Activated CD4-positive, alpha-beta memory T cell treated with anti-CD3 and anti-CD28 coated beads for 36 hours (primary cell): ENCODE data around the gene RNASE4. TPM values are rescaled to one million over a fixed set of nuclear protein-coding genes. Genes with fewer than 3 reads are reported as not detected.
"Not testable (repeated sequence)": the region's sequence is repeated elsewhere in the genome, so short reads cannot be mapped to it uniquely, and the experiment has no call there.

Experiments used
- CTCF ChIA-PET: fragments of 350-600 bp; sonication (Branson Sonifier 250); formaldehyde crosslinking; loops from one replicate; lab custom pipeline; 2021; ENCODE audit warnings: antibody characterized with exemption, inconsistent platforms; lab: Charles Lee
- POLR2A ChIA-PET: fragments of 350-600 bp; sonication (Branson Sonifier 250); formaldehyde crosslinking; loops from one replicate; lab custom pipeline; 2021; ENCODE audit warnings: antibody characterized with exemption; lab: Charles Lee
- DNase-seq: peaks from one replicate; pipeline ENCODE4 v3.0.0-alpha.2; 2020
- H3K27ac Mint-ChIP-seq: one replicate; pipeline ENCODE4 v1.8.0; 2021; ENCODE audit warnings: mixed read lengths
- H3K27me3 Mint-ChIP-seq: one replicate; pipeline ENCODE4 v1.8.0; 2021; ENCODE audit warnings: mixed read lengths
- H3K36me3 Mint-ChIP-seq: one replicate; pipeline ENCODE4 v1.8.0; 2021; ENCODE audit warnings: mixed read lengths
- H3K4me1 Mint-ChIP-seq: one replicate; pipeline ENCODE4 v1.8.0; 2021; ENCODE audit warnings: low read depth, mixed read lengths
- H3K4me3 Mint-ChIP-seq: one replicate; pipeline ENCODE4 v1.8.0; 2021; ENCODE audit warnings: mild to moderate bottlenecking, mixed read lengths
- H3K9me3 Mint-ChIP-seq: one replicate; pipeline ENCODE4 v1.8.0; 2021; ENCODE audit warnings: mixed read lengths
- intact Hi-C: fragments of 100-400 bp; cut with micrococcal nuclease; formaldehyde crosslinking; loops from one replicate; pipeline ENCODE4 v1.15.1; 2023
- total RNA-seq, 2 experiments: library from RNA; stranded (reverse); gene quantifications; one replicate each; pipeline ENCODE4 v1.2.3, GENCODE V29; 2021

Gene RNASE4
- total RNA-seq, 2 experiments from 2014 or later, result 0.69 to 0.70 TPM

DNA sequence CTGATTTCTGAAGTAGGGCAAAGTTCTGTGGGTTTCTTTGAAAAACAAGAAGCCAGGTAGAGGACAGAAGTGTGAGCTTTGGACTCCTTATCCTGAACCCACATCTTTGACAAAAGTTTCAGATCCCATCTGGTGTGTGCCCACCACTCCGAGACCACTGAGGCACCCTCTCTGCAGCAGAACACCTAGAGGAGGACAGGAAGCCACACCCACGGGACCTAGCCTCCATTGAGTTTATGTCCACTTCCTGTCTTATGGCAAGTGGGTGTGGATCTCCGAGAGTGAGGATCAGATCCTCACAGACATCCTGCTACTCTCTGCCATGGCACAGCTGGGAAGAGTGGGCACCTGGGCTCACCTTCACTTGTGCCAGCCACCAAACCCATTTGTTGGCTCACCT, 26.1 kb upstream of the RNASE4 start:
- intact Hi-C loops, result no loop called here
- DNase-seq, result no peak
- no peaks in the 10 kb centered on the region for H3K9me3 Mint-ChIP-seq
- H3K36me3 Mint-ChIP-seq, result no peaks in the 10 kb centered on the region
- H3K4me3 Mint-ChIP-seq, result no peak overlapping the region
- POLR2A ChIA-PET, result interaction anchor here (0.8 to 1.2 kb wide), 3 partner anchors 26 to 33 kb away, joined by 3 to 4 read pairs (median 3); partner anchors contain the start of gene RNASE4
- no peak overlapping the region for H3K27ac Mint-ChIP-seq
- CTCF ChIA-PET, result interaction anchor here (1.2 to 10.7 kb wide), 3 partner anchors 23 to 35 kb away, joined by 3 to 129 read pairs (median 30); no protein-coding TSS in a partner anchor
- peaks cover 24% of the 10 kb centered on the region for H3K4me1 Mint-ChIP-seq
- H3K27me3 Mint-ChIP-seq, result peaks cover 36% of the 10 kb centered on the region

- Mint-ChIP-seq H3K4me3 (no peak overlapping the region), H3K27ac (no peak overlapping the region), H3K36me3 (no peaks in the 10 kb centered on the region), H3K27me3 (peaks cover 28% of the 10 kb centered on the region), H3K4me1 (peaks cover 25% of the 10 kb centered on the region), H3K9me3 (no peaks in the 10 kb centered on the region)
- ChIA-PET CTCF (interaction anchor here (1.0 to 10.7 kb wide), 3 partner anchors 21 to 34 kb away, joined by 4 to 129 read pairs (median 30); no protein-coding TSS in a partner anchor), POLR2A (interaction anchor here (1.6 kb wide), 1 partner anchor 22 kb away, joined by 3 read pairs; no protein-coding TSS in a partner anchor)
- intact Hi-C loops, result no loop called here
- DNase-seq, result no peak
These were observed 25.0 kb upstream of the RNASE4 start for GRCh38 chr14:20659336-20659735.

DNA sequence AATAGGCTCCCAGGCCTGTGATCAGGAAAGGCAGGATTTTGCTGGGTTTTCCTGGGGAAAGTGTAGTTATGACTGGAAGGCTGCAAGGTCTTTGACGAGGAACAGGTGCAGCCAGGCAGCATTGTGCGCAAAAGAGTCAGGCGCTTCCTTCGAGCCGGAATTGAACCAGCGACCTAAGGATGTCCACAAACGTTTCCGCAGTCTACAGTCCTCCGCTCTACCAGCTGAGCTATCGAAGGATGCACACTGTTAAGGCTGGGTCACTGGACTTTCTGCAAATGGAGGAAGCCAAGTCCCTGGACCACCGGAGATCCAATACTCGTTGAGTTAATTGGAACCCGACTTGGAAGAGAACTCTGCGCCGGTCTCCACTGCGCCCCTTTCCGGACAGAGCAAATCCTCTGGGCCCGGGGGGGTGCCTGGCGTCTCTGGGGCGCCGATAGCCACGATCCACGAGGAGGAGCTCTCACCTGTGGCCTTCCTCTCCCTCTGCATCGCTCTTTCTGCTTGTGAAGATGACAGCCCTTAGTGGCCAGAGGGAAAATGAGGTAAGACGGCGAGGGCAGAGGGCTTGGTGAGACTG, 24.5 kb upstream of the RNASE4 start:
- CTCF ChIA-PET, result interaction anchor here (1.0 to 10.7 kb wide), 3 partner anchors 21 to 34 kb away, joined by 4 to 129 read pairs (median 30); no protein-coding TSS in a partner anchor
- H3K4me3 Mint-ChIP-seq, result no peak overlapping the region
- DNase-seq, result no peak
- H3K27ac Mint-ChIP-seq, result no peak overlapping the region
- no peaks in the 10 kb centered on the region for H3K9me3 Mint-ChIP-seq
- H3K4me1 Mint-ChIP-seq, result peaks cover 23% of the 10 kb centered on the region
- H3K36me3 Mint-ChIP-seq, result no peaks in the 10 kb centered on the region
- intact Hi-C loops, result no loop called here
- peaks cover 25% of the 10 kb centered on the region for H3K27me3 Mint-ChIP-seq
- POLR2A ChIA-PET, result interaction anchor here (1.6 kb wide), 1 partner anchor 22 kb away, joined by 3 read pairs; no protein-coding TSS in a partner anchor

GRCh38 chr14:20661197-20661596, 23.2 kb upstream of the RNASE4 start:
- POLR2A ChIA-PET, result interaction anchor here (0.8 kb wide), 1 partner anchor 21 kb away, joined by 3 read pairs; no protein-coding TSS in a partner anchor
- no peaks in the 10 kb centered on the region for H3K36me3 Mint-ChIP-seq
- H3K9me3 Mint-ChIP-seq, result no peaks in the 10 kb centered on the region
- no peak for DNase-seq
- H3K4me3 Mint-ChIP-seq, result no peak overlapping the region
- no peak overlapping the region for H3K27ac Mint-ChIP-seq
- intact Hi-C loops, result no loop called here
- peaks cover 23% of the 10 kb centered on the region for H3K4me1 Mint-ChIP-seq
- CTCF ChIA-PET, result interaction anchor here (3.1 to 10.7 kb wide), 3 partner anchors 9 to 32 kb away, joined by 10 to 129 read pairs (median 72); partner anchors contain the start of gene RNASE4
- peaks cover 13% of the 10 kb centered on the region for H3K27me3 Mint-ChIP-seq

DNA sequence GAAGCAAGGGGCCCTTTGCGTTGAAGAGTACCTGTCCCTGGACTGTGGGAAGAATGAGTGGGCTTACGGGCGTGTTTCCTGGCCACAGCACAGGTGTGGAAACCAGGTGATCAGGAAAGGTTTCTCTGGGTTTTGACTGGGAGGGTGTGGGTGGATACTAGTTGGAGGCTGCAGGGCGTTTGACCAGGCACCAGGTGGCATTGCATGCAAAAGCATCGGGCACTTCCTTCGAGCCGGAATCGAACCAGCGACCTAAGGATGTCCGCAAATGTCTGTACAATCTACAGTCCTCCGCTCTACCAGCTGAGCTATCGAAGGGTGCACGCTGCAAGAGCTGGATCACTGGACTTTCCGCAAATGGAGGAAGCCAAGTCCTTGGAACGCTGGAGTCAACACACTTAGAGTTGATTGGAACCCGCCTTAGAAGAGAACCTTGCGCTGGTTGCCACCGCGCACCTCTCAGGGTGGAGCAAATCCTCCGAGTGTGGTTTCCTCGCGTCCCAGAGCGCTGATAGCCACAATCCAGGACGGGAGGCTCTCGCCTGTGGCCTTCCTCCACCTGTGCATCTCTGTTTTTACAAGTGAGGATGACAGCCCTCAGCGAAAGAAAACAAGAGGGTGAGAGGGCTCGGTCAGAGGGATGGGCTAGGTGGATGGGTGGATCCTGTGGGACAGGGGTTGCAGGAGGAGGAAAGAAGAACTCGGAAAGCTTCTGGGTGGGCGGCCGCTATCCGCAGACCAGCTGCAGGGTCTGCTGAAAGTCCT, 21.2 kb upstream of the RNASE4 start:
- intact Hi-C loops, result loop anchor here (1.0 to 2.0 kb wide), 4 partner anchors 18 to 50 kb away; no protein-coding TSS in a partner anchor
- peaks cover 25% of the 10 kb centered on the region for H3K4me1 Mint-ChIP-seq
- POLR2A ChIA-PET, result interaction anchor here (1.1 to 1.4 kb wide), 2 partner anchors 10 to 18 kb away, joined by 5 read pairs; no protein-coding TSS in a partner anchor
- peak; percentile 93 for DNase-seq
- H3K27ac Mint-ChIP-seq, result peak overlapping the region; percentile 62
- no peaks in the 10 kb centered on the region for H3K36me3 Mint-ChIP-seq
- H3K4me3 Mint-ChIP-seq, result peak overlapping the region; percentile 74
- H3K27me3 Mint-ChIP-seq, result peaks cover under 1% of the 10 kb centered on the region
- no peaks in the 10 kb centered on the region for H3K9me3 Mint-ChIP-seq
- CTCF ChIA-PET, result interaction anchor here (0.6 to 10.7 kb wide), 7 partner anchors 11 to 195 kb away, joined by 3 to 129 read pairs (median 5); partner anchors contain the start of gene RNASE4

- POLR2A ChIA-PET, H3K36me3 Mint-ChIP-seq, H3K27me3 Mint-ChIP-seq, H3K27ac Mint-ChIP-seq, intact Hi-C loops, DNase-seq, H3K4me3 Mint-ChIP-seq, H3K9me3 Mint-ChIP-seq: not testable (repeated sequence)
- CTCF ChIA-PET, result interaction anchor here (5.8 to 10.7 kb wide), 2 partner anchors 16 to 27 kb away, joined by 72 to 129 read pairs; partner anchors contain the start of gene RNASE4
- H3K4me1 Mint-ChIP-seq, result peaks cover 32% of the 10 kb centered on the region
These were observed 17.9 kb upstream of the RNASE4 start for GRCh38 chr14:20666400-20666961.

DNA sequence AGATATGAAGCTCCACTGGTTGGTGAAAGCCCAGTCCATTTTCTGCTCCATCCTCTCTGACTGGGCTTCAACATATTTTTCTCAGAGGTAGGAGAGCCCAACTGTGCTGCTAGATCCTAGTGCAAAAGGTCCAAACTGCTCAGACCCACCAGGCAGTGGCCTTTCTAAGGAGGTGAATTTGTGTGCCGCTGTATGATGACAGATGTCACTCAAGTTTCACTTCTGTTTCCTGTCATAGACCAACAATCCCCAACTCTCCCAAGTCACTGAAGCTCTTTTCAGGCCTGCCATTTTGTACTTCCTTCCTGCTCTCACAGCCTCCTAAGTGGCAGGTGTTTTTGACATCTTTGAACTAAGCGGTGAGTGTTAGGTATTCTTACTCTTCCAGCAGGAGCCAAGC, 16.4 kb upstream of the RNASE4 start:
- Mint-ChIP-seq H3K4me3 (no peak overlapping the region), H3K9me3 (no peaks in the 10 kb centered on the region), H3K27ac (peak overlapping the region; percentile 74), H3K4me1 (peaks cover 26% of the 10 kb centered on the region), H3K36me3 (no peaks in the 10 kb centered on the region), H3K27me3 (no peaks in the 10 kb centered on the region)
- POLR2A ChIA-PET, result interaction anchor here (2.6 kb wide), 1 partner anchor 13 kb away, joined by 8 read pairs; no protein-coding TSS in a partner anchor
- DNase-seq, result peak; percentile 46
- intact Hi-C loops, result loop anchor here (1.0 kb wide), 2 partner anchors 13 to 24 kb away; no protein-coding TSS in a partner anchor
- CTCF ChIA-PET, result interaction anchor here (0.6 to 2.3 kb wide), 5 partner anchors 11 to 37 kb away, joined by 3 to 15 read pairs (median 4); no protein-coding TSS in a partner anchor

DNA sequence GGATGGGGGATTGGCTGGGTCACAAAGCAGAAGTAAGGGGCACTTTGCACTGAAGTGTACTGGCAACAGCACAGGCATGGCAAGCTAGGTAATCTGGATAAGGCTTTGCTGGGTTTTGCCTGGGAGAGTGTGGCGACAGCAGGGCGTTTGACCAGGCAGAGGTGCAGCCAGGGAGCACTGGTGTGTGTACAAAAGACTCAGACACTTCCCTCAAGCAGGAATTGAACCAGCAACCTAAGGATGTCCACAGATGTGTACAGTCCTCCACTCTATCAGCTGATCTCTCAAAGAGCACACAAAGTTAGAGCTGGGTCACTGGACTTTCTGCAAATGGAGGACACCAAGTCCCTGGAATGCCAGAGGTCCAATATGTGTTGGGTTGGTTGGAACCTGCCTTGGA, 15.4 kb upstream of the RNASE4 start:
- no peaks in the 10 kb centered on the region for H3K27me3 Mint-ChIP-seq
- CTCF ChIA-PET, result interaction anchor here (1.1 to 2.3 kb wide), 5 partner anchors 12 to 29 kb away, joined by 3 to 15 read pairs (median 4); no protein-coding TSS in a partner anchor
- POLR2A ChIA-PET, result interaction anchor here (2.6 kb wide), 1 partner anchor 12 kb away, joined by 8 read pairs; no protein-coding TSS in a partner anchor
- H3K27ac Mint-ChIP-seq, result no peak overlapping the region
- no peaks in the 10 kb centered on the region for H3K36me3 Mint-ChIP-seq
- no peak overlapping the region for H3K4me3 Mint-ChIP-seq
- DNase-seq, result no peak
- H3K9me3 Mint-ChIP-seq, result no peaks in the 10 kb centered on the region
- peaks cover 18% of the 10 kb centered on the region for H3K4me1 Mint-ChIP-seq
- intact Hi-C loops, result loop anchor here (1.0 kb wide), 2 partner anchors 12 to 23 kb away; no protein-coding TSS in a partner anchor

DNA sequence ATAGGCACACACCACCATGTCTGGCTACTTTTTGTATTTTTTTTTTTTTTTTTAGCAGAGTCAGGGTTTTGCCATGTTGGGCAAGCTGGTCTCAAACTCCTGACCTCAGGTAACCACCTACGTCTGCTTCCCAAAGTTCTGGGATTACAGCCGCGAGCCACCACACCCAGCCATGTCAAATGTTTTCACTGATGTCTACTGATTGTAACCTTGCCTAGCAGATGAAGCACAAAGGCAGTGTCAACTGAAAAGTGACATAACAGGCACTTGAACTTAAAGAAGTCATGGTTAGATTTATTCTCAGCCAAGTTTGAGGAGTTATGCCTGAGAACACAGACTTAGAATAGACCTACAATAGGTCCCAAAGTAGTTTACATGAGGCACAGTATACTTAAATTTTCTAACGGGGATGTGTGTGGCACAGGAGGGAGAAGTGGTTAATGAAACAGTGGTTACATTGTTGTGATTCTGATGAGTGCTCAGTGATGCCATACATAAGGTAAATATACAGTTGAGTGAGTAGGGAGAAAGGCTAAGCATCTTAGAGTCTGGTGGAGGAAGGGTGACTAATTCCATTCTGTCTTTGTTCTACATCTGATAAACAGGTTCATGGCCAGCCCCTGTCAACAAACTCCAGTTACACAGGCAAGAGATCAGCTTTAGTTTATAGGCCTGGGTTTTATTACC, 12.6 kb upstream of the RNASE4 start:
- intact Hi-C loops, result no loop called here
- Mint-ChIP-seq H3K27me3 (no peaks in the 10 kb centered on the region), H3K27ac (no peak overlapping the region), H3K9me3 (no peaks in the 10 kb centered on the region), H3K4me3 (no peak overlapping the region), H3K4me1 (peaks cover 26% of the 10 kb centered on the region), H3K36me3 (no peaks in the 10 kb centered on the region)
- DNase-seq, result no peak
- ChIA-PET POLR2A (no interaction called here), CTCF (no interaction called here)

DNA sequence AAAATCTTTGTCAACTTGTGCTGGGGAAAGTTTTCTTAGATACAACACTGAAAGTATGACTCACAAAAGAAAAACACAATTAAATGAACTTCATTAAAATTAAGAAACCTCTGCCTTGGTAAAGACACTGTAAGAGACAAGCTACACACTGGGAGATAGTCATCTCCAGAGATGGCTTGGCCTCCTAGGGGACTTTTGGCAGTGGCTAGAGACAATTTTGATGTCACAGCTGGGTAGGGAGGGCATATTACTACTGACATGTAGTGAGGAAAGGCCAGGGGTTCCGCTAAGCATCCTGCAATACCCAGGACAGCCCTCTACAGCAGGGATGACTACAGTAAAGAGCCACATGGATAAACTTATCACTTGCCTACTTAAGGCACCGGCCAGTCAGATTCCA, 8.7 kb upstream of the RNASE4 start:
- Mint-ChIP-seq H3K36me3 (no peaks in the 10 kb centered on the region), H3K4me3 (no peak overlapping the region), H3K9me3 (no peaks in the 10 kb centered on the region), H3K4me1 (peaks cover 20% of the 10 kb centered on the region), H3K27ac (no peak overlapping the region), H3K27me3 (no peaks in the 10 kb centered on the region)
- ChIA-PET CTCF (interaction anchor here (1.3 to 1.6 kb wide), 2 partner anchors 15 to 65 kb away, joined by 3 to 4 read pairs; no protein-coding TSS in a partner anchor), POLR2A (no interaction called here)
- peak; percentile 43 for DNase-seq
- intact Hi-C loops, result no loop called here

DNA sequence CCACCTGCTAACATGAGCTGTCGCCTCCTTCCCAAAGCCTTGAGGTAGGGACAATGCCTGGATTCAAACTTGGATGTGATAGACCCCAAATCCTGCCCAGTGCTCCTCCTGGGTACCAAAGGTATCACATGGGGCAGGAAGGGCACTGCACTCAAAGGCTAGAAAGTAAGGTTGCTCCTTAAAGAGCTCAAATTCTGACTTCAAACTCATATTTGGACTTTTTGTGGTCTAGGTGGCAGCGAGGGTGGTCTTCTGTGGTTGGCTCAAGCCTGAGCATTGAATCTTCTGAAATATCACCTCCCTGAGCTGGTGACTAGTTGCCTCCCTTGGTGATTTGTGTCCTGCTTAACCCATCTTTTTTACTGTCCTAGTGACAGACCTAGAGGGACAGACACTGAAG, 8.3 kb upstream of the RNASE4 start:
- ChIA-PET POLR2A (no interaction called here), CTCF (interaction anchor here (1.6 kb wide), 1 partner anchor 15 kb away, joined by 4 read pairs; no protein-coding TSS in a partner anchor)
- H3K4me3 Mint-ChIP-seq, result no peak overlapping the region
- no peak for DNase-seq
- peaks cover 24% of the 10 kb centered on the region for H3K4me1 Mint-ChIP-seq
- no peaks in the 10 kb centered on the region for H3K36me3 Mint-ChIP-seq
- intact Hi-C loops, result no loop called here
- no peaks in the 10 kb centered on the region for H3K9me3 Mint-ChIP-seq
- no peak overlapping the region for H3K27ac Mint-ChIP-seq
- no peaks in the 10 kb centered on the region for H3K27me3 Mint-ChIP-seq
